Measurements from ENCODE around the gene STAT1. TPM values are rescaled to one million over a fixed set of nuclear protein-coding genes. Genes with fewer than 3 reads are reported as not detected.

STAT1 gene
- total RNA-seq, 1 experiment from 2014 or later, result 76.5 TPM

DNA sequence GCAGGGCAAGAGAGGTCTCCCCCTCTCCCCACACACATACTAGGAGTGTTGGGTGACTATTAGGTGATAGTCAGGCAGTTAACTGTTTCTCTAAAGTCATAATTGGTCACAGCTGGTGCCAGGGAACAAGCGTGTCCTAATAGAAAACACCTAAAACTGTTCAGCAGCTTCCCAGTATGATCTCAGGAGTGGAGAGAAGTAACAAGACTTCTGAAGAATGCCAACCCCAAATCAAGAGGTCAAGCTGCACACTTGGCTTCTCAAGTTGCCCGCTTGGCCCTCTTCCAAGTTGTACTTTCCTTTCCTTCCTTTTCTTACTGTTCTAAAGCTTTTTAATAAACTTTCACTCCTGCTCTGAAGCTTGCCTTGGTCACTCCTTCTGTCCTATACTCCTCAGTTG is 22.4 kb upstream of the STAT1 start:
- H3K27me3 ChIP-seq (replicated peaks; ENCODE audit: insufficient read depth, low read depth, low read length, poor library complexity), result no peaks in the 10 kb centered on the region
- H3K4me1 ChIP-seq (ENCODE audit: insufficient read depth, low read length, poor library complexity, severe bottlenecking), result no peaks in the 10 kb centered on the region
- ChIA-PET POLR2A (ENCODE audit: low non-redundant PET) (no interaction called here), CTCF (no interaction called here)
- DNase-seq (ENCODE audit: low spot score), result no peak
- no peak overlapping the region for H3K27ac ChIP-seq (ENCODE audit: low read depth, low read length, poor library complexity, severe bottlenecking)
- H3K9me3 ChIP-seq (ENCODE audit: low read depth, low read length, poor library complexity, severe bottlenecking), result no peaks in the 10 kb centered on the region
- no peaks in the 10 kb centered on the region for H3K36me3 ChIP-seq (ENCODE audit: insufficient read depth, low read length, poor library complexity, severe bottlenecking)
- H3K4me3 ChIP-seq (ENCODE audit: low read depth, low read length, poor library complexity, severe bottlenecking), result no peak overlapping the region
- BruUV-seq (replicated peaks), result no TSS peak
- intact Hi-C loops (cut with micrococcal nuclease; ENCODE audit: unreplicated experiment), result no loop called here
- TF ChIP-seq, protein P1, sequence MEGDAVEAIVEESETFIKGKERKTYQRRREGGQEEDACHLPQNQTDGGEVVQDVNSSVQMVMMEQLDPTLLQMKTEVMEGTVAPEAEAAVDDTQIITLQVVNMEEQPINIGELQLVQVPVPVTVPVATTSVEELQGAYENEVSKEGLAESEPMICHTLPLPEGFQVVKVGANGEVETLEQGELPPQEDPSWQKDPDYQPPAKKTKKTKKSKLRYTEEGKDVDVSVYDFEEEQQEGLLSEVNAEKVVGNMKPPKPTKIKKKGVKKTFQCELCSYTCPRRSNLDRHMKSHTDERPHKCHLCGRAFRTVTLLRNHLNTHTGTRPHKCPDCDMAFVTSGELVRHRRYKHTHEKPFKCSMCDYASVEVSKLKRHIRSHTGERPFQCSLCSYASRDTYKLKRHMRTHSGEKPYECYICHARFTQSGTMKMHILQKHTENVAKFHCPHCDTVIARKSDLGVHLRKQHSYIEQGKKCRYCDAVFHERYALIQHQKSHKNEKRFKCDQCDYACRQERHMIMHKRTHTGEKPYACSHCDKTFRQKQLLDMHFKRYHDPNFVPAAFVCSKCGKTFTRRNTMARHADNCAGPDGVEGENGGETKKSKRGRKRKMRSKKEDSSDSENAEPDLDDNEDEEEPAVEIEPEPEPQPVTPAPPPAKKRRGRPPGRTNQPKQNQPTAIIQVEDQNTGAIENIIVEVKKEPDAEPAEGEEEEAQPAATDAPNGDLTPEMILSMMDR (conservative IDR thresholded peaks at IDR 0.05; ENCODE audit: low read depth, low read length), result no peak
- no peak for TF ChIP-seq EZH2 (IDR thresholded peaks at IDR 0.05; ENCODE audit: borderline replicate concordance, low read depth, low read length, poor library complexity, severe bottlenecking)

DNA sequence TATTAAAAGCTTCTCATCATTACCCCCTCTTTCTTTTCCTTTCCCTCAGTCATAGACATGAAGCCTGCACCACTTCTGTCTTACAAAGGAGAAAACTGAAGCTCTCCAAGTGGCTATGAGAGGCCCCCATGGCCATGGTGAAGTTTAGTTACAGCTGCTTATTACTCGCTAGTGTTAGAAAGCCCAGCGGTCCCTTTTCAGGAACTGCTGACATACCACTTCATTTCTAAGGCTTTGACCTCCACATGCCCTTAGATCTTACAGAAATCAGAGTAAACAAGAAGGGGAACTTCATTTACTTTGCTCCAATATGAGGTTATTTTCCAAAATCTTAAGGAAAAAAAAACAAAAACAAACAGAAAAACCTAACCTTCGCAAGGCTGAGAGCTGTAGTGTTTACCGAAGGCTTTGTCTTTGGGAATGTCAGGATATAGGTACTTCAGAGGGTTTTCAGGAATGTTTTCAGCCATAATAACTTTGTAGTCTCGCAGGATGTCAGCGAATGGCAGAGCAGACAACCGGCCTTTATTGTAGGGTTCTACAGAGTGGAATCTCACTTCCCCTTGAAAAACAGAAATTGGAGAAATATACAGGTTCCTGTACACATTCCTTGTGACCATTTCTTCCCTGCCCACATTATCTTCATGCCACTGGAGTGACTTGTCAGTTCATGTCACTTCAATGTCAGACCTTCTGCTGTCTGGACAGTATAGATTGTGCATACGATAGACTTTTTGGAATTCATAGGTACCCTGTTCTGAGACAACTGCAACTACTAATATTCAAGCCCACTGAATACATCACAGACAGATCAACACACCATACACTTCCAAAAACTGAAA is 18.8 kb upstream of the STAT1 start:
- POLR2A ChIA-PET (ENCODE audit: low non-redundant PET), result no interaction called here

DNA sequence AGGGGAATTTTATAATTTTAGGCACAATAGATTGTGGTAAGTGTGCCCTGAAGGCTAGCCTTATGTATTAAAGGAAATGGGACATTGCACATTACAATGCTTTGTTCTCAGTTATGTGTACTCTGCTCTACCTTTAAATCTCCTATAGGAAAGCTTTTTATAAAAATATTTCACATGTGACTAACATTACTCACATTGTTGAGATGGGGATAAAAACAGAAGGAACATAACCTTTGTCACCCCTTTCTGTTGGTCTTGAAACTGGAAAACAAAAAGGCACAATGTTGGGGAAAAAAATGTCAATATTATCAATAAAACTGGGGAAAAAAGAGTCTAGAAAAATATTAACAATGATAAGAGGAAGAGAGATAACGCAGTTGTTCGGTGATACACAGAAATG is 17.3 kb upstream of the STAT1 start:
- Histone ChIP-seq H3K4me1 (ENCODE audit: insufficient read depth, low read length, poor library complexity, severe bottlenecking) (no peaks in the 10 kb centered on the region), H3K27ac (ENCODE audit: low read depth, low read length, poor library complexity, severe bottlenecking) (no peak overlapping the region), H3K9me3 (ENCODE audit: low read depth, low read length, poor library complexity, severe bottlenecking) (no peaks in the 10 kb centered on the region), H3K36me3 (ENCODE audit: insufficient read depth, low read length, poor library complexity, severe bottlenecking) (no peaks in the 10 kb centered on the region), H3K4me3 (ENCODE audit: low read depth, low read length, poor library complexity, severe bottlenecking) (no peak overlapping the region), H3K27me3 (replicated peaks; ENCODE audit: insufficient read depth, low read depth, low read length, poor library complexity) (no peaks in the 10 kb centered on the region)
- TF ChIP-seq, protein P1 (conservative IDR thresholded peaks at IDR 0.05; ENCODE audit: low read depth, low read length), result no peak
- TF ChIP-seq EZH2 (IDR thresholded peaks at IDR 0.05; ENCODE audit: borderline replicate concordance, low read depth, low read length, poor library complexity, severe bottlenecking), result no peak
- intact Hi-C loops (cut with micrococcal nuclease; ENCODE audit: unreplicated experiment), result loop anchor here (2.0 kb wide), 1 partner anchor 34 kb away; no protein-coding TSS in a partner anchor
- BruUV-seq (replicated peaks), result no TSS peak
- no peak for DNase-seq (ENCODE audit: low spot score)
- POLR2A ChIA-PET (ENCODE audit: low non-redundant PET), result no interaction called here
- CTCF ChIA-PET, result no interaction called here

More for the DNA sequence above, 18.8 kb upstream of the STAT1 start:
- Histone ChIP-seq H3K4me1 (ENCODE audit: insufficient read depth, low read length, poor library complexity, severe bottlenecking) (no peaks in the 10 kb centered on the region), H3K9me3 (ENCODE audit: low read depth, low read length, poor library complexity, severe bottlenecking) (no peaks in the 10 kb centered on the region), H3K4me3 (ENCODE audit: low read depth, low read length, poor library complexity, severe bottlenecking) (no peak overlapping the region), H3K36me3 (ENCODE audit: insufficient read depth, low read length, poor library complexity, severe bottlenecking) (no peaks in the 10 kb centered on the region), H3K27me3 (replicated peaks; ENCODE audit: insufficient read depth, low read depth, low read length, poor library complexity) (no peaks in the 10 kb centered on the region), H3K27ac (ENCODE audit: low read depth, low read length, poor library complexity, severe bottlenecking) (no peak overlapping the region)
- no peak for DNase-seq (ENCODE audit: low spot score)
- CTCF ChIA-PET, result no interaction called here
- no TSS peak for BruUV-seq (replicated peaks)
- no peak for TF ChIP-seq EZH2 (IDR thresholded peaks at IDR 0.05; ENCODE audit: borderline replicate concordance, low read depth, low read length, poor library complexity, severe bottlenecking)
- TF ChIP-seq, protein P1 (conservative IDR thresholded peaks at IDR 0.05; ENCODE audit: low read depth, low read length), result no peak
- intact Hi-C loops (cut with micrococcal nuclease; ENCODE audit: unreplicated experiment), result no loop called here
